Left forelimb (tissue), 1 donor: ENCODE measurements around the gene EHMT1.
A peak's percentile ranks its signal among the peaks of the same experiment; 100 is the strongest.

Source experiments
- DNase-seq: peaks from one replicate; pipeline ENCODE4 v3.0.0-alpha.2; 2018; ENCODE audit warnings: low spot score

The EHMT1 gene

DNA sequence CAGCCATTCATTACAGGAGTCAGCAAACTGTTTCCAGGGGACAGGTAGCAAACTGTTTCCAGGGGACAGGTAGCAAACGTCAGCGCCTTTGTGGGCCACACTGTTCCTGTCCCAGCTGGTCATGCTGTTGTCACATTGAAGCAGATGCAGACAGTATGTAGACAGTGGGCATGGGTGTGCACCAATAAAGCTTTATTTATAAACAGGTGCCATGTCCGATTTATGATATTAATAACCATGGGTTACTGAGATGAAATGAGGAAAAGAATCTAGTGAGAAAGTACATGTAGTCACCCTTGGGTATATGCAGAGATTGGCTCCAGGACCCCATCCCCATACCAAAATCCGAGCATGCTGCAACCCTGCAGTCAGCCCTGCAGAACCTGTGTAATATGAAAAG is 122.5 kb downstream of the EHMT1 start:
- DNase-seq: no peak

DNA sequence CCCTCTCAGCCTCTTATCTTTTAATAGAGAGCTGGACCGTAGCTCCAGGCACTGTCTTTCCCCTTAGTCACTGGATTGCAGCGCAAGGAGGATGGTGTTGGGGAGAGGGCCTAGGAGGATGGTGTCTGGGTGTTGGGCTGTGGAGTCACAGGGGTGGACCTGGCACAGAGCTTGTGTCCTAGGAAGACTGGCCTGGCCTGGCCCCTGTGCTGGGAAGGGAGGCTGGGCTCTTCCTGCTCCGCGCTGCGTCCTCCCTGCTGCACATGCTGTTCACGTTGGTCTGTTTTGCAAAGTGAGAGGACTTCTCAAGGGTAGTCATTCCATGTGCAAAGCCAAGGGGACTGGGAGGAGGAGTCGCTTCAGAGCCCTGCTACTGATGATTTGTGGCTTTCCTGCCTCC is 123.9 kb downstream of the EHMT1 start:
- no peak for DNase-seq

DNA sequence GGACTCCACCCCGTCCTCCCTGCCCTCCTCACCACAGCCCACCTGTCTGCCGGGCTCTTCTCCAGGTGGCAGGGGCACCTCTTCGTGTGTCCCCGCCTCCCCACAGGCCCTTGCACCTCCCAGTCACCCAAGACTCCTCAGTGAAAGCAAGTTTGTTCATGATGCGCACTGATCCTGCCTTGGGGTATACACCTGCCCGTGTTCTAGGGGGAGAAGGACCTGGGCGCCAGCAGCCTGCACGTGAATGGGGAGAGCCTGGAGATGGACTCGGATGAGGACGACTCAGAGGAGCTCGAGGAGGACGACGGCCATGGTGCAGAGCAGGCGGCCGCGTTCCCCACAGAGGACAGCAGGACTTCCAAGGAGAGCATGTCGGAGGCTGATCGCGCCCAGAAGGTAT is 124.9 kb downstream of the EHMT1 start:
- no peak for DNase-seq

DNA sequence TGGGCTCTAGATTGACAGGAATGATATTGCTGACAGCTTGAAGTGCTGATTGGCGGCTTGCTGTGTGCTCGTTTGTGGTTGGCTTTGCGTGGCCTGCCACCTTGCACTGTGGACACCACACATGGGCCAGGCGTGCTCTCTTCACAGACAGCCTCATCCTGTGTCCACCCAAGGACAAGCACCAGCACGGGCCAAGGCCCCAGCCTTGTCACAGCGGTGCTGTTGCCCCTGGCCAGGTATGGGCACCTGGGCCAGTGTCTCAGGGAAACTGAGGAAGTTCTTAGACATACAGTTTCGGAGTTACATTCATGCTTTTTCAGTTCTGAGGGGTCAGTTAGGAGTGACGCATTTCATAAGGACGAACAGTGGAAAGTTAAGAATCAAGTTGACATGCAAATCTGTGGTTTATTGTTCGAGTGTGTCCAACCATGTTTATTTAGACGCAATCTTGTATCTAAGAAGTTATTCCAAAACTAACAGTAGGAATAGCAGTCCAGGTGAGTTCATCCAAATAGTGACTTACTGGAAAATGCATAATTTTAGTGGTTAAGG is 125.9 kb downstream of the EHMT1 start:
- DNase-seq: peak; percentile 12

DNA sequence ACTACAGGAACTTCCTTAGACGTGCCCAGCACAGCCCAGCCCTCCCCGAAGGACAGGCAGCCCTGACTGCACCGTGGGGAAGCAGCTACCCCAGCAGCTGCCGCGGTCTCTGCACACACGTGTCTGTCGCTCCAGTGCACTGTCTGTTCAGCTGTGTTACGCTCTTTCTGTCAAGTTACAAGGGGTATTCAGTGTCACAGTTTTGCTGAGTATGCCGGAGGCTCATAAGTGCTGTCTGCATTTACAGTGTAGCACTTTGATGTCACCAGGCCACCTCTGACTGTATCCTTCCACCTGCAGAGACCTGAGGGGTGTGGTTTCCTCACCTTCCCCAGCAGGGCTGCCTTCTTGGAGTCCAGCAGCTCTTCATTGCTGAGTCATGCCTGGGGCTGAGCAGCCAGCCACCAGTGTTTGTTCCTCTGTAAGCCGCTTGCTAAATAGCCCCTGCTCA is 126.8 kb downstream of the EHMT1 start:
- no peak for DNase-seq

DNA sequence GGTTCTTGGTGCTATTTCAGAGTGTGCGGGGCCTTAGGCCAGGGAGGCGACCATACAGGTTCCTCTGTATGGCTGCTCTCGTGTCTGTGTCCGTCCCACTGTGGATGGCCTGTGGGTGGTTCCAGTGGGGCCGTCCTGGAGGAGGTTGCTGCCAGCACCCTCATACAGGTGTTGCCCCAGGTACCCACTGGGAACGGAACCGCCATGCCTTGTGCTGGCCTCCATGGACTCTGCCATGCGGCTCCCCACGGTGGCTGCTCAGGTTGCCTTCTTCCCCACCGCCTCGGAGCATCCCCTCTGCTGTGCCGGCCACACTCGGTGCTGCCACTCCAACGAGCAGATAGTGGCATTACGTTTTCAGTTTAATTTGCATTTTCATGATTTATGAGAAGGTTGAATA is 129.5 kb downstream of the EHMT1 start:
- no peak for DNase-seq

DNA sequence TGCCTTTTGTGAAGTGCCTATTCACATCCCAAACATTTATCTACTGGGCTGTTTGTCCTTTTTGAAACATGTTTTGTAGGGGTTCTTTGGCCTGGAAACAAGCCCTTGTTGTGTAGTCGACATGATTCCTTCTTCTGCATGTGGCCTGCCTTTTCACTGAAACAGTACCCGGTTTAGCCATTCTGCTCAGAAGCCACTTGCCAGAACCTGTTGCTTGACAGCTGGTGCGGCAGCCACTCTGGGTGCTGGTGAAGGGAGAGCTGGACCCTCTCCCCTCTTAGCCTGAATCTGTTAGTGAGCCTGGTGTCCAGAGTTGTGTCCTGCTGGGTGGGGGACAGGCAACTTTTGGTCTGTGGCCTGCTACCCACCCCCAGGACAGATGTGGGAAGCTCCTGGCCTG is 129.9 kb downstream of the EHMT1 start:
- DNase-seq: no peak

DNA sequence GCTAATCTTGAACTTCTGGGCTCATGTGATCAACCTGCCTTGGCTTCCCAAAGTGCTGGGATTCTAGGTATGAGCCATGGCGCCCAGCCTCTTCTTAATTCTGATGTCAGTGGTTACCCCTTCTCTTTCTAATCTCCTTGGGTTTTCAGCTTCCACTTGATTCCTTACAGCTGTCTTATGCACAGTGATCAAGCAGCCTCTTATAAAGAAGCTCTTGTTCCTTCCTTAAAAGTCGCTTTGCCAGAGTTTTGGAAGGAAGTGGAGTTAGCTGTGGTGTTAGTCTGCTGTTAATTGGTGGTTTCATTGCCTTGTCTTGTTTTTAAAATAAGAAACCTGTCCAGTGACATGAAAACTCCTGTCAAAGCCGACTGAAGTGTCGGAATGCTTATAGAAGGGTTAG is 130.7 kb downstream of the EHMT1 start:
- DNase-seq: no peak

DNA sequence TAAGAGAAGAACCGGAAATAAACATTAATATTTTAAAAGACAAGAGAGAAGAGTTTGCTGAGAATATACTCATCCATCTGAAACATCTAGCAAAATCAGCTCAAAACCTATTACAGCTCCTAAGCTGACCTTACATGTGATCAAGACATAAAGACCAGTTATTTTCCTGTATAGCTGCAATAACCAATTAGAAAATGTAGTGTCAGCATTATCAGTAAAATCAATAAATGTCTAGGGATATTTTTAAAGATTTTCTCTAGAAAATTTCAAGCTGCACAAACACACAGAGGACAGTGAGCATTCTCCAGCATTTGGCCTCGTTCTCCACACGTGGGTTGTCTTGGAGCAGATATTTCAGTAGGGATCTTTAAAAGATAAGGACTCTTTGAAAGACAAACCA is 131.2 kb downstream of the EHMT1 start:
- DNase-seq: no peak

DNA sequence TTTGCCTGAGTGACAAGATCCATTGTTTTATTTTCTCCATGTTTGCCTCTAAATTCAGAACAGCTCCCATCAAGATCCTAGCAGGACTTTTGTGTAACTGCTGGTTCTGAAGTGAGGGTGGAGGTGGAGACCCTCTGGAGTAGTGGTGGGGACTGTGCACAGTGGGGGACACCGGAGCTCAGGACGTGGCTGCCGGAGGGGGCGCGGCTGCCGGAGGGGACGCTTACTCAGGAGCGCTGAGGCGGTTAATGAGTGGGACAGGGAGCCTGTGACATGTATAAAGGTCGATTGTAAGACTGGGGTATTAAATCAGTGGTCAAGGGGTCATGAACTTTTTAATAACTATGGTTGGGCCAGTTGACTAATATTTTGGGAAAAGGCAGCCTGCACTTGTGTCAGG is 131.8 kb downstream of the EHMT1 start:
- peak; percentile 20 for DNase-seq

DNA sequence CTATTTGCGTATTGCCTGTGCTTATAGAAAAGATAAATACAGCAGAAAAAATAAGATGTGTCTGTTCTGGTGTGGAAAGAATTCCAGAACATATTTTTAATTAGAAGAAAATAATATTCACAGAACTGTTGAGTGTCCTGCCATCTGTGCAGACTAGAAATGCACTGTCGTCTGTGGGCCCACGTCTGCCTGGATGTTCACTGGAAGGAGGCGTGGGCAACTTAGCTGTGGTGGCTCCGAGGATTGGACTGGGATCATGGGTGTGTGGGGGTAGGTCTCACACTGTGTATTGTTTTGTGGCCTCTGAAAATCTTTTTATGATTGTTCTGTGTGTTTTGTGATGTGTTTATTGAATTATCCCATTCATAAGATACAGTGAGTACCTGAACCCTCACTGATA is 132.8 kb downstream of the EHMT1 start:
- no peak for DNase-seq

DNA sequence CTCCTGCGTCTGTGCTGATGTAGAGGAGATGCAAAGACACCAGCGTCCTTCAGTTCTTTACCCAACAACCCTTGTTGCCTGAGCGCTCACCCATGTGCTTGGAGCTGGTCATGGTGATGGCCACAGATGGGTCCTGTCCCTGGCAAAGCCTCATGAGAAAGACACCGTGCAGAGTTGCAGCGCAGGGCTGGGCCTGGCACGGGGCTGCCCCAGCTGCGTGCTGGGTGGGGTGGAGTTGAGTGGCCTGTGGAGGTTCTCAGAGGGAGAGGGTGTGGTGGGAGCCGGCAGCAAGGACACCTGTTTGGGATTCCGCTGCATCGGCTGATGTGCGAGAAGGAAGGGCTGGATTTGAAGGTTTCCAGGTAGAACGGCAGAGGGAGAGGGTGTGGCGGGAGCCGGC is 133.6 kb downstream of the EHMT1 start:
- no peak for DNase-seq

DNA sequence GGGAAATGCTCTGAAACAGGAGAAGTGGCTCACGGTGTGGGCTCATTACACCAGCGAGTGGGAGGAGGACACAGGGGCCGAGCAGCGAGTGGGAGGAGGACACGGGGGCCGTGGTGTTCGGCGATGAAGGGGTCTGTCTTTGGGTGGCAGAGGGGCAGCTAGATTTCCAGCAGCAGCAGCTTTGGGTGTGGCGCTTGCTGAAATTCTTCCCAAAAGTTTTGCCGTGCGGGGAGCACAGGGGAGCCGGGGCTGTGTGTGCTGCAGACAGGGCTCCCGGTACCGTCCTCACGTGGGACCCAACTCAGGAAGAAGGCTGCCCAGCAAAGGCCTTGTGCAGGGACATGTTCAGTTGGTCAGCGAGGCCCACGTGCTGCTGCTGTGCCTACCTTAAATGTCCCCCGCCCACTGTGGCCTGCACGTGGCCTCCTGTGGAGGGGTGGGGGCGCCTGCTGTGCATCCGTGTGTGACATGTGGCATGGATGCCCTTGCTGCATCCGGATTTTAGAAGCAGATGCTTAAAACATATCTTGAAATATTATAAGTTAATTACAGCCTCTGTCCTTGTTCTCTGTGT is 134.5 kb downstream of the EHMT1 start:
- DNase-seq: no peak

DNA sequence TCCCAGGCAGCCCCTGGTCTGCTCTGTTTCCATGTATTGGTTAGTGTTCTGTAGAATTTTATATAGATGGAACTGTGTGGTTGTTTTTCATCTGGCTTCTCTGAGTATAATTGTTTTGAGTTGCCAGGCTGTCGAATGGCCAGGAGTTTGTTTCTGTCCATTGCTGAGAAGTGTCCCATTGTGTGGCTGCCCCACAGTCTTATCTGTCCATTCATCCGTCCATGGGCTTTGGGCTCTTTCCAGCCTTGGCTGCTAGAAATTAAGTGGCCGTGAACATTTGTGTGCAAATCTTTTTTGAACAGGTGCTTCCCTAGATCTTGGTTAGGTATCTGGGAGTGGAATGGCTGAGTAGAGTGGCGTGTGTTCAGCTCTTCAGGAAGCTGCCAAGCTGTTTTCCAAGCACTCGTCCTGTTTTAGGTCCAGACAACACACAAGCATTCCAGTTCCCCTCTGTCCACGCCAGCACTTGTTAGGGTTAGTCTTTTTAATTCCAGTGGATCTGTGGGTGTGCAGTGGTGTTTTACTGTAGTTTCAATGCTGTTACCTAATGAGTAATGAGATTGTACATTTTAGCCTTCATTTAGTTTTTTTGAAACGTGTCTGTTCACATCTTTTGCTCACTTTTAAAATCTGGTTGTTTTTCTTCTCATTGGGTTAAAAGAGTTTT is 136.6 kb downstream of the EHMT1 start:
- DNase-seq: no peak

DNA sequence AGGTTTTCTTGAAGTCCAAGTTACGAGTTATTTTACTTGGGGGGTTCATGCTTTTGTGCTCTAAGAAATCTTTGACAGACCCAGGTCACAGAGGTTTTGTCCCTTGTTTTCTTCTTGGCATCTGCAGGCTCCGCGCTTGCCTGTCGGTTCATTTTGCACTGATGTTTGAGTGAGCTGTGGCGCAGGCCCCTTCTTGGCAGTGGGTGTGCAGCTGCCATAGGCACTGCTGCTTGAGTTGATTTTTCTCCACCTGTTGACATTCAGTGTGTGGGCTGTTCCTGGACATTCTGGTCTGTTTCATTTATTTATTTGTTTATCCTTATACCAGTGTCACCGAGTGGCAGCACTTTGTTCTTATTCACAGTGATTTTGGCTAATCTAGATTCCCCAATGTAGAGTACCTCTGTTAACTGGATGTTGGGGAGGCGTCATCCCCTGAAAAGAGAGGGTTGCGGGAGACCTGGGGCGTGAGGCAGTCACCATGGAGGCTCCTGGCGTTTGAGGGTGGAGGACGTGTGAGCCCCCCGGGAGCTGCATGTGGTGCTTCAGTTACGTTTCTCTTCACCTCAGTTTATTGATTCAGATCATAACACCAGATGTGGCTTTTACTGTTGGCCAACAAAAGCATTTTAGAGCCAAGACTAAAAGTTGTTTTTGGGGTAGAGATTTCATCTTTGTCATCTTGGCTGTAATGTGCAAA is 137.4 kb downstream of the EHMT1 start:
- DNase-seq: no peak

DNA sequence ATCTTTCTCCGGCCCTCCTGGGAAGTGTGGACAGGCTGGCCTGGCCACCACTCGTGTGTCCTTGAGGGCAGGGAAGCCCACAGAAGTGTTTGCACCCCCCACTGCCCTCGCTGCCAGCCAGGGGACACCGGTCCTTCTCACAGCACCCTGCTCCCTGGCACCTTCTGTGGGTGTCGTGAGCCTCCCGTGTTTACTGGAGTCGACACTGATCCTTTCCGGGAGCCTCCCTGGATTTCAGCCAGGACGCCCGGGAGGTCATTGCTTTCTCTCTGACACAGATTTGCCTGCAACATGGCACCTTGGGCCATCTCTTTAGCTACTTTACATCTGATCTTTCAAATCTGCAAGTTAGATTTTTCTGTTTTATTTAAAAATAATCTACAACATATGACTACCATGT is 138.3 kb downstream of the EHMT1 start:
- DNase-seq: no peak

DNA sequence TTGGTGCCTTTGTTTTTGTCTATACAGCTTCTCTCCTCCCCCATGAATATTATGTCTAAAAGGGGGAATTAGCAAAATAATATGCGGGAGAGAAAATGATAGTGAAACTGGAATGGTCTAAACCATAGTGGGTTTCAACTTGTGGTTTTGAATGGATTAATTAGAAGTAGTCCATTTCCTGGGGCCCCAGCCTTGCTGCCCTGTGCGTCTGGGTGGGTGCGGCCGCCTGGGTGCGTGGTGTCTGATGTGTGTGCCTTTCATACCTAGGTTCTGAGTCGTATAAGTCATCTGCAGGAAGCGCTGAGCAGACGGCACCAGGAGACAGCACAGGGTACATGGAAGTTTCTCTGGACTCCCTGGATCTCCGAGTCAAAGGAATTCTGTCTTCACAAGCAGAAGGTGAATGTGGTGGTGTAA is 138.8 kb downstream of the EHMT1 start:
- no peak for DNase-seq

DNA sequence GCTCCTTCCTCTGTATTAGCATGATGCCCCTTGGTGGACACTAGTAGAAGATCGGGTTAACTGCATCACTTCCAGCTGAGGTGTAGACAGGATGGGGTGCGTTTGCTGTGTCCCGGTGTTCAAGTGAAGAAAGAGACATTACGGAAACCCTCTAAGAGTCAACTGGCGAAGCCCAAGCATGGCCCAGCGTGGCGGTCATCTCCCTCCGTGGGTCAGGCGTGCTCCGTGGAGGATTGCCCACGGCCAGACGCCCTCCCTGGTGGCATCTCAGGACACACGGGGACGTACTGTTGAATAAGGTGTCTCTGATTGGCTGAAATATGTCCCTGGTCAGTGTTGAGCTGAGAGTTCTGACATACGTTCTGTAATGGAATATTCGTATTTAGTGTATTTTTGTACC is 139.3 kb downstream of the EHMT1 start:
- DNase-seq: no peak

DNA sequence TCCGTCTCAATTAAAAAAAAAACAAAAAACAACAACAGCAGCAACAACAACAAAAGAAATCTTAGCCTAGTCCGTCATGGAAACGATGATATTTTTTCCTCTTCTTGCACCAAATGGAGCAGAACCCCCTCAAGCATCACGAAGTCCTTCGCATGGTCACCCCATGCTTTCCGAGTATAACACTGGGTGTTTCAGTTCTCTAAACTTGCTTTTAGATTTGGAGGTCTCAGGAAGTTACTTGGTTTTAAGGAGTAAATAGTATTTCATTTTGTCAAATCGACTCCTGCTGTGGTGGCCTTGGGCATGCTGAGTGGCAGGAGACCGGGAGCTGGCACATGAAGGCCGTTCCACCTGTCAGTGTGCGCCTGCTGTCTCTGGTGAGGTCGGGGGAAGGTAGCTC is 140.3 kb downstream of the EHMT1 start:
- DNase-seq: no peak

DNA sequence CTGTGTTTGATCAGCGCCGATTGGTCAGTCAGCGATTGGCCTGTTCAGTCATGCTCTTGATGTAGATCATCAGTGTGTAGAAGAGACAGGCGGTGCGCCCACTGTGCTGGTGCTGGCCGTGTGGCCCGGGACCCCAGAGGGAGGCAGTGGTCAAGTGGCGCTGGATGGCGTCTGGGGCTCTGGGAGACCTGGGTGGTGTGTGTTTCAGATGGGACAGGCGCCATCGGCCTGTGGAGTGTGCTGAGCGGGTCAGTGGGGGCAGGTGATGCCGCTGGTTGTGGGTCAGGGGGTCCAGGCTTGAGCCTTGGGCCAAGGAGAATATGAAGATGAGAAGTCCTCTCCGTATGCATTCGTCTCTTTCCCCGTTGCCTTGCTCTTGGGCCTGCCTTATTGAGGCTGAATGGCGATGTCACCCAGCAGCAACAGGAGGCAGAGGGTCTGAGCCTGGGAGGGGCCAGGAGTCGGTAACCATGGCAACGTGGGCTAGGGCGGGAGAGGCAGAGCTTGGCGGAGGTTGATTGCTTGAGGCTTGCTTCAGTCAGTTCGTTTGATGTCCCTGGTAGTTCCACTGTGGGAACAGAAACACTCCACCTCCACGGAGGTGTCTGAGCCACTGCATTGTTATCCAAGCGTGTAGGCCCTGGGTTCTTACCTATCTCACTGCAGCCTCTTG is 141.0 kb downstream of the EHMT1 start:
- DNase-seq: no peak

DNA sequence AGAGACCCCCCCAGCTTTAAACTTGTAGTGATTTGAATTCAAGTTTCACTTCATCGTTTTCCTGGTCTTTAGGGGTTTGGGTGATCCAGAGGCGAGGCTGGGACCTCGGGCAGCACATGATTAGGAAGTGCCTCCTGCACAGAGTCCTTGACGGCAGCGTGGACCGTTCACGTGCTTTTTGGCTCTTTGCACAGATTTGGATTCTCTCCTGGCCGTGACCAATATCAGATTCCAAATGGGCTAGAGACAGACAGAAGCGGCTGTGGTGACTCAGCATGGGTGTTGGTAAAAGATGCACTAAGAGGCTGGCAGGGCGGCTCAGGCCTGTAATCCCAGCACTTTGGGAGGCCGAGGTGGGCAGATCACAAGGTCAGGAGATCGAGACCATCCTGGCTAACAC is 141.6 kb downstream of the EHMT1 start:
- DNase-seq: no peak

DNA sequence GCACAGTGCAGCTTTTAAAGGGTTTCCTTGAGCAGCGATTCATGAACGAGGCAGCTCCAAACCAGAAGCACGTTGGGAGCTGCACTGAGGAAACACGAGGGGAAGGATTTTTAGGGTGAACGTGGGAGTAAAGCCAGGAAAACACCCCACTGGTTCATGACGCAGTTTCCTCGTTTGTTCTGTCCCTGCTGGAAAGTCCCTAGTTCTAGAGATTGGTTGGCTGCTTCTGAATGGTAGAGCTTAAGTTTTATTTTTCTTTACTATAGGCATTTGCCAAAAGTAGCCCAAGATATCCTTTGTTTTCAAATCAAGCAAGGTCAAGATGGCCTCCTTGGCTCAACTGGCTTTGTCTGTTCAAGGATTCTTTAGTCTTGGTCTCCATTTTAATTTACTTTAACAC is 142.2 kb downstream of the EHMT1 start:
- no peak for DNase-seq

DNA sequence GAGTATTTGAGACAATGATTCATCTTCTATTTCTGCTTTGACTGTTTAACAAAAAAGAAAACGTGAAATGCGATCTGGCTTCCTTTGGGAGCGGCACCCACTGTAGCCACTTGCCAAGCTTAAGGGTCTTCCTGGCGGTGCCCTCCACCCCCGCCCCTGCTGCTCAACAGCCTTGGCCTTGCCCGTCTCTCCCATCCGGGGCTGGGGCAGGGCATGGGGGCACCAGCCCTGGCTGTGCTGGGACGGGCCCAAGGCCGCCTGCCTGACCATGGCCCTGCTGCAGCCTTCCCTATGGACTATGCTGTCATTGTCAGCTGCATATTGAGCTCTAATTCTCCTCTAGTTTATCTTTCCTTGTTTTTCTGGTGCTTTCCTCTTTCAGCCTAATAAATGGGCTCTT is 143.0 kb downstream of the EHMT1 start:
- DNase-seq: no peak
